ENCODE results near the gene CYLD.
A peak's percentile ranks its signal among the peaks of the same experiment; 100 is the strongest.

Gene CYLD

DNA sequence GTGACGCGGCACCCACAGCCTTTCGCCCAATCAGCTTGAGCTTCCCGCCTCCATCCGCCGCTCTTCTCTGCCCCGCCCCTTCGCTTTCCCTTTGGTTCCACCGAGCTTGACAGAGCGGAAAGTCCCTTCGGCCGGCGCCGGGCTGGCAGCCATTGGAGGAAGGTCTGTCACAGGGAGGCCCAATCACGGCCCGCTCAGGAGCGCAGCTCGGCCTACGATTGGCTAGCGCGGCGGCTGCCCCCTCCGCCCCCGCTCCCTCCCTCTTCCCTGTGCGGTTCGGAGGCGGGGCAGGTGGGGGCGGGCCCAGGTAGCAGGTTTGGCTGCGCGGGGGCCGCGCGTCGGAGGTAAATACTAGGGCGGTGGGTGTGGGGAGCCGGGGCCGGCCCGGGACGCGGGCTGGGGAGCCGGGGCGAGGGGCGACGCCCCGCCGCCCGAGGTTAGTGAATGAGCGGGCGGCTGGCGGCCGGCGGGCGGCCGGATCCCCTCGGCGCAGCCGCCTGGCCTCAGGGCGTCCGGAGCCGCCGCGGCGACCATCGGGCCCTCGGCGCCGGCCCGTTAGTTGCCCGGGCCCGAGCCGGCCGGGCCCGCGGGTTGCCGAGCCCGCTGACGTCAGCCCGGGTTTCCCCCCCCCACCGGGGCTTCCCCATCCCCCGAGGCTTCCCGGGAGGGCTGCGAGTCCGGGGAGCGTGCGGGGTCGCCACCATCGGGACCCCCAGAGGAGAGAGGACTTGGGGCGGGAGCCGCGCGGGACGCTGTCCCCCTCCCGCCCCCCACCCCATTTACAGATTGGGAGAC lies at the start of gene CYLD:
CYLD (plus strand) TSS at position 306 of the 795 bp plus-strand sequence. CDS start 7,613 bp downstream, outside the sequence.
- DNase-seq, result peak; percentile 100

DNA sequence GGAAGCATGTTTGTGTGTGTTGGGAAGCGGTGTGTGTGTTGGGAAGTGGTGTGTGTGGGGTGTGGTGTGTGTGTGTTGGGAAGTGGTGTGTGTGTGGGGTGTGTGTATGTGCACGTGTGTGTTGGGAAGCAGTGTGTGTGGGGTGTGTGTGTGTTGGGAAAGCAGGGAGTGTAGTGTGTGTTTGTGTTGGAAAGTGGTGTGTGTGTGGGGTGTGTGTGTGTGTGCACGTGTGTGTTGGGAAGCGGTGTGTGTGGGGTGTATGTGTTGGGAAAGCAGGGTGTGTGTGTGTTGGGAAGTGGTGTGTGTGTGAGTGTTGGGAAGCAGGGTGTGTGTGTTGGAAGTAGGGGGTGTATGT lies 49.3 kb upstream of the CYLD start:
- no peak for DNase-seq

- no peak for DNase-seq
Measured at GRCh38 chr16:50692999-50693781, 48.7 kb upstream of the CYLD start, which contains the start of gene NOD2. Gene NOD2, plus strand, starts transcription at chr16:50693606. Its CDS starts 5,890 bp downstream, at chr16:50699496.

DNA sequence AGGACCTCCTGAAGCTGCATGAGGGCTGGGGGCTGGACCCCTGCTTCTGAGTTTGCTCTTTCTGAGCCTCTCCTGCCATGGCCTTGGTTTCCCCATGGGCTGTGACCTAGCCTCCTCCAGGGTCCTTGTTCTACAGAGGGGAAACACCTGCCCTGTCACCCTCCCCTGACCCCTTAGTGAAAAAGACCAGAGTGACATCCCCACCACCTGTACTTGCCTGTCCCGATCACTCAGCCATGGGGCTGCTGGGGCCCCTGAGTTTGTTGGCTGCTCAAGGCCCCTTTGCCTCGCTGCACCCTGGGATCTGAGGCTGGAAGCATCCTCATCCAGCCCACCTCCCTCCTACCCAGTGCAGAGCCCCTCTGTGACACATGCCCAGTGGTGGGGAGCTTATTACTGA lies 47.7 kb upstream of the CYLD start:
- no peak for DNase-seq

GRCh38 chr16:50695017-50696000 lies 46.6 kb upstream of the CYLD start:
- DNase-seq, result no peak

DNA sequence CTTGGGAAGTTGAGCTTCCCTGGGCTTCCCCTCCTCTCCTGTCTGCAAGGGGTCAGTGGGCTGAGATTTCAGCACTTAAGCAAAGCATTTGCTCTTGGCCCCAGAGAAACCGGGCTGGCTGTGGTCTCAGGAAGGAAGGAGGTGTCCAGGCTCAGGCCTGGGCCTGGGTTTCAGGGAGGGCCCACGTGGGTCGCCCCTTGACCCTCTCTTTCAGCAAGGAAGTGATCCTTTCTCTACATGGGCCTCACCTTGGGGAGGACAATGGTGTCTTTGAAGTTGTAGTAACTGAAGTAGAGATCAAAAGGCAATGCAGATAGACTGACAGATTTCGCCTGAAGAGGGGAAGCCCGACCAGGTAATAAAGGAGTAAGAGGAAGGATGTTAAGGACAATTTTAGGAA lies 45.8 kb upstream of the CYLD start:
- no peak for DNase-seq

DNA sequence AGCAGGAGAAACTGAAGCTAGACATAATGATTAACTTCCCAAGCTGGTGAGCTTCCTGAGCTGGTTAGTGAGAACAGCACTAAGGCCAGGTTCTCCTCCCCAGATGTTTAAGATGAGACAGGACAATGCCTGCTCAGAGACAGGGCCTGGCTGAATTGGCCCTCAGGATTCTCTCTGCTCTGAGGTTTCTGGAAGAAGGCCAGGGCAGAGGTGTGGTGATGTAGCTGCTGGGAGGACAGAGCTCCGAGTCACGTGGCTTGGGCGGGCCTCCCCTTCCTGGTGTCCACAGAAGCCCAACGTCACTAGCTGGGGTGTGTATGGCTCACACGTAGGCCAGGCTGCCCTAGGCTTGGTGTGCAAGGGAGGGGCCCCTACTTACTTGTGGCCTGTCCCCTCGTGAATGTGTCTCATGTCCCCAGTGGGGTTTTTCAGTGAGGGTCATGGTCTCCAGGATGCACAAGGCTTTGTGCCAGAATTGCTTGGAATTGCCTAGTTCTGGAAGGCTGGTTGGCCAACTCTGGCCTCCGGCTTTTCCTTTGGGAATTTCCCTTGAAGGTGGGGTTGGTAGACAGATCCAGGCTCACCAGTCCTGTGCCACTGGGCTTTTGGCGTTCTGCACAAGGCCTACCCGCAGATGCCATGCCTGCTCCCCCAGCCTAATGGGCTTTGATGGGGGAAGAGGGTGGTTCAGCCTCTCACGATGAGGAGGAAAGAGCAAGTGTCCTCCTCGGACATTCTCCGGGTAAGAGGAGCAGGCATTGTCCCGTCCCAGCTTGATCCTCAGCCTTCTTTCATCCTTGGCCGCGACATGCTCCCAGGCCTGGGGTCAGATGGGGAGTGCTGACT lies 45.1 kb upstream of the CYLD start:
- DNase-seq, result peak; percentile 67

- DNase-seq, result no peak
Measured at GRCh38 chr16:50697421-50697715, 44.5 kb upstream of the CYLD start.

- peak; percentile 58 for DNase-seq
Measured at GRCh38 chr16:50697881-50698767, 43.8 kb upstream of the CYLD start.

GRCh38 chr16:50699326-50700159 lies 42.3 kb upstream of the CYLD start:
- peak; percentile 86 for DNase-seq

GRCh38 chr16:50702725-50703124 lies 39.2 kb upstream of the CYLD start:
- no peak for DNase-seq

- DNase-seq, result no peak
Measured at GRCh38 chr16:50704245-50704644, 37.6 kb upstream of the CYLD start.

- DNase-seq, result no peak
Measured at GRCh38 chr16:50705436-50706110, 36.3 kb upstream of the CYLD start.

- no peak for DNase-seq
Measured at GRCh38 chr16:50706250-50706649, 35.6 kb upstream of the CYLD start.

DNA sequence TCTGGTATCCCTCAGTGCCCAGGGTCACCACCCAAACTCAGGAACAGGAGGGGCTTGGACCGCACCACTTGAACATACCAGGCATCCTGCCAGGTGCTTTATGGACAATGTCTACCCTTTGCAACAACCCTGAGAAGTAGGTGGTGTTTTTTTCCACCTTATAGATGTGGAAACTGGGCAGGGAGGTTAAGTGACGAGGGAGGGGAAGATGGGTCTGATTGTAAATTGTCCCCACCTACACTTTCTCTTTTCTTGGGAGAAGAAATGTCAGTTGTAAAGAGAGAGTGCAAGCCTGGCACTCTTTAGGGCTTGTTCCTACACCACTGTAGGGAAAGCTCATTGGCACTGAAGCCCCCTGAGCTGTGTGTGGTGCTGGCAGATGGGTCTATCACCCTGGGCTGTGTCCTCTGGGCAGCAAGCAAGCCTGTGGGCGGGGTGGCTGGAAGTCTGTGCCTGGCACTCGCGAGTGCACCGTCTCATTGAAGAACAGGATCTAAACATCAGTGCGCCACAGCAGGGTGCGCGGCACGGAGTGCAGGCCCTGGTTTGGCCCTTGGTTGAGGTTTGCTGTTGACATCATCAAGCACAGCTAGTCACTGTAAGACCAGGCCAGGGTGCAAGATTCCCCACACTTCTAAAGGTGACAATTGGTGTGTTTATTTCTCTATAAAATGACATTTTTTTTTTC lies 33.4 kb upstream of the CYLD start:
- DNase-seq, result peak; percentile 59

DNA sequence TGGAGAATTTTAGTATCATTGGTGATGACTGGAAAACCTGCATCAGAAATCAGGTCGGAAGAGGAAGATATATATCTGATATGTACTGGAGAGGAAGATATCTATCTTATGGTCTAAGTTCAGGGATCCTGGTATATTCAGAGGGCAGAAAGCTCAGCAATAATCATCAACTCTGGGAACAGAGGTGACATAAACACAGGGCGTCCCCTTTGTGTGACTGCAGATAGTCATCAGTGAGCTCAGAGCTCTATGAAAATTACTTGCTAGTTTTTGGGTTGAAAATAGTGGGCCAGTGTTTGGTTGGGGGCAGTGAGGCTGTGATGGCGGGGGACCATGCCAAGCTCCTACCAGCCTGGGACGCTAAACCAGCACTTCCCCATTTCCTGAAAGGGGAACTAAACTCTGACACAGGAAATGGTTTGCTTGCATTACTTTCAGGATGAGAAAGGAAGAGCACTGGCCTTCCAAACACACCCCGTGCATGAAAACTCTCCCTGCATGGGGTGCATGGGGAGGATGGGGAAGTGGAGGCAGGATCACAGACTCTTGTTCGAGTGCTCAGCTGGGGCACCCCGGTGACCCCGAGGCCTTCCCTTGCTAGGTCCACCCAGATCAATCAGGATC lies 32.7 kb upstream of the CYLD start:
- DNase-seq, result no peak

- DNase-seq, result no peak
Measured at GRCh38 chr16:50709980-50710379, 31.9 kb upstream of the CYLD start.

DNA sequence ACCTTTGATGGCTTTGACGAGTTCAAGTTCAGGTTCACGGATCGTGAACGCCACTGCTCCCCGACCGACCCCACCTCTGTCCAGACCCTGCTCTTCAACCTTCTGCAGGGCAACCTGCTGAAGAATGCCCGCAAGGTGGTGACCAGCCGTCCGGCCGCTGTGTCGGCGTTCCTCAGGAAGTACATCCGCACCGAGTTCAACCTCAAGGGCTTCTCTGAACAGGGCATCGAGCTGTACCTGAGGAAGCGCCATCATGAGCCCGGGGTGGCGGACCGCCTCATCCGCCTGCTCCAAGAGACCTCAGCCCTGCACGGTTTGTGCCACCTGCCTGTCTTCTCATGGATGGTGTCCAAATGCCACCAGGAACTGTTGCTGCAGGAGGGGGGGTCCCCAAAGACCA lies 30.8 kb upstream of the CYLD start:
- DNase-seq, result no peak

Data from stimulated activated CD4-positive, alpha-beta T cell treated with anti-CD3 and anti-CD28 coated beads, Interleukin-1b, Interleukin-23, amount 100 ng/mL, for 48 hours (primary cell).